Neural cell (in vitro differentiated cells): ENCODE data around the gene MIEF1. TPM values are rescaled to one million over a fixed set of nuclear protein-coding genes. Genes with fewer than 3 reads are reported as not detected.

Source experiments
- H2AFZ ChIP-seq: fragments of 200-600, 300-800 bp; sonication (generic), shearing (Covaris generic); 2 replicates; pipeline ENCODE4 v1.6.0; 2014; ENCODE audit warnings: low read depth, mild to moderate bottlenecking, antibody characterized with exemption, low read length, moderate library complexity
- H3F3A ChIP-seq: fragments of 200-600 bp; shearing (Covaris generic); 2 replicates; pipeline ENCODE4 v1.6.1; 2016; ENCODE audit warnings: mild to moderate bottlenecking, moderate library complexity, mixed read lengths, antibody characterized with exemption, low read length; ENCODE audit not compliant: insufficient read depth, poor library complexity, severe bottlenecking
- H3K27ac ChIP-seq: fragments of 200-600, 300-800 bp; sonication (generic), shearing (Covaris generic); 2 replicates; pipeline ENCODE4 v1.5.1; 2014; ENCODE audit warnings: mild to moderate bottlenecking, low read length, moderate library complexity
- H3K27me3 ChIP-seq: fragments of 300-800, 200-600 bp; sonication (generic), shearing (Covaris generic); 2 replicates; pipeline ENCODE4 v1.6.0; 2014; ENCODE audit warnings: mild to moderate bottlenecking, low read depth, low read length, moderate library complexity; ENCODE audit not compliant: insufficient read depth
- H3K36me3 ChIP-seq: fragments of 300-800, 200-600 bp; sonication (generic), shearing (Covaris generic); 2 replicates; pipeline ENCODE4 v1.5.1; 2014; ENCODE audit warnings: mild to moderate bottlenecking, antibody characterized with exemption, low read length, moderate library complexity; ENCODE audit not compliant: insufficient read depth
- H3K4me2 ChIP-seq: fragments of 300-800, 200-600 bp; sonication (generic), shearing (Covaris generic); 2 replicates; pipeline ENCODE4 v1.6.0; 2014; ENCODE audit warnings: mild to moderate bottlenecking, low read length
- H3K4me3 ChIP-seq: fragments of 300-800, 200-600 bp; sonication (generic), shearing (Covaris generic); 2 replicates; pipeline ENCODE4 v1.5.1; 2014; ENCODE audit warnings: mild to moderate bottlenecking, low read length, moderate library complexity
- H3K79me2 ChIP-seq: fragments of 200-600 bp; shearing (Covaris generic); replicated peaks from 2 replicates; pipeline ENCODE4 v1.6.0; 2014; ENCODE audit warnings: mild to moderate bottlenecking, low read length, moderate library complexity; ENCODE audit not compliant: insufficient read depth
- H3K9ac ChIP-seq: fragments of 300-800, 200-600 bp; sonication (generic), shearing (Covaris generic); 2 replicates; pipeline ENCODE4 v1.6.1; 2016; ENCODE audit warnings: mild to moderate bottlenecking, low read length, mixed read lengths
- H3K9me2 ChIP-seq: fragments of 200-600 bp; shearing (Covaris generic); 2 replicates; pipeline ENCODE4 v1.6.1; 2016; ENCODE audit warnings: mild to moderate bottlenecking, low read length, mixed read lengths; ENCODE audit not compliant: insufficient read depth
- H3K9me3 ChIP-seq: fragments of 200-600, 300-800 bp; sonication (generic), shearing (Covaris generic); 2 replicates; pipeline ENCODE4 v1.6.1; 2016; ENCODE audit warnings: mild to moderate bottlenecking, mixed run types, low read length, moderate library complexity, mixed read lengths
- H4K20me1 ChIP-seq: fragments of 200-600 bp; shearing (Covaris generic); 2 replicates; pipeline ENCODE4 v1.6.1; 2016; ENCODE audit warnings: mild to moderate bottlenecking, mixed run types; ENCODE audit not compliant: insufficient read depth
- EP300 ChIP-seq: fragments of 450-650 bp; conservative IDR thresholded peaks from 2 replicates; pipeline ENCODE4 v1.6.1; 2014; ENCODE audit warnings: antibody characterized with exemption, mild to moderate bottlenecking, moderate library complexity; ENCODE audit not compliant: poor library complexity, severe bottlenecking
- EZH2 ChIP-seq: fragments of 200-600, 300-800 bp; shearing (Covaris generic), sonication (generic); IDR thresholded peaks from 2 replicates; pipeline ENCODE4 v1.6.1; 2014; ENCODE audit warnings: antibody characterized with exemption, low read length, borderline replicate concordance, mild to moderate bottlenecking; ENCODE audit not compliant: insufficient read depth, poor library complexity, severe bottlenecking
- MXI1 ChIP-seq: fragments of 450-650 bp; conservative IDR thresholded peaks from 2 replicates; pipeline ENCODE4 v1.6.1; 2014; ENCODE audit warnings: antibody characterized with exemption, mild to moderate bottlenecking; ENCODE audit not compliant: poor library complexity, severe bottlenecking
- POLR2AphosphoS5 ChIP-seq: IDR thresholded peaks from 2 replicates; pipeline ENCODE4 v1.6.1; 2012
- RAD21 ChIP-seq: fragments of 450-650 bp; conservative IDR thresholded peaks from 2 replicates; pipeline ENCODE4 v1.6.1; 2014; ENCODE audit warnings: antibody characterized with exemption, mild to moderate bottlenecking, moderate library complexity
- SMC3 ChIP-seq: fragments of 450-650 bp; conservative IDR thresholded peaks from 2 replicates; pipeline ENCODE4 v1.6.1; 2014; ENCODE audit warnings: antibody characterized with exemption, mild to moderate bottlenecking, moderate library complexity; ENCODE audit not compliant: poor library complexity
- TAF1 ChIP-seq: IDR thresholded peaks from 2 replicates; pipeline ENCODE4 v1.6.1; 2012; ENCODE audit warnings: low read depth
- polyA plus RNA-seq: library from polyadenylated mRNA; depleted of rRNA; stranded (reverse); fragments of >200 nt; gene quantifications from 2 replicates; pipeline ENCODE4 v1.2.3, GENCODE V29; 2014
- TF ChIP-seq, protein P1 (sequence below): fragments of 450-650 bp; IDR thresholded peaks from 2 replicates; pipeline ENCODE4 v1.5.1; 2014; ENCODE audit warnings: antibody characterized with exemption, mild to moderate bottlenecking, moderate library complexity; ENCODE audit not compliant: poor library complexity, severe bottlenecking
- TF ChIP-seq, protein P2 (sequence below): IDR thresholded peaks from 2 replicates; pipeline ENCODE4 v1.6.1; 2012; ENCODE audit warnings: borderline replicate concordance

MIEF1 gene
- polyA plus RNA-seq, 1 donor from 2014 or later: 19.8 TPM

DNA sequence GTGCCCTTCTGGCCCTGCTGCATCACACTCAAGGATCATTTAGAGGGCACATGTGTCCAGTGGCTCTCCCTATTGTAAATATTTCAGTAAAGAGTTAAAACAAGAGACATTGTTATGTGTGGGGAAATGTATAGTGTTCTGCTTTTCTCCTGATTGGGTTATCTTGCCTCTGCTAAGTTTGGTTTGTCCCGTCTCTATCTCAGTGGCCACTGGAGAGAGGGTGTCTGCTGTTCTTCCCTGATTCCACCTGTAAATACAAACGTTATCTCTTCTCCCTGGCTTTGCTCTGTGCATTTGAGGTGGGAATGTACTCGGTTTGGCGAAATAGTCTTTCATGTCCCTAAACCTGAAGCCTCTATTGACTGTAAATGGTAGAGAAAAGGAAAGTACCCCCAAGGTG, 6.3 kb downstream of the MIEF1 start:
- H3K79me2 ChIP-seq: peaks cover 12% of the 10 kb centered on the region

DNA sequence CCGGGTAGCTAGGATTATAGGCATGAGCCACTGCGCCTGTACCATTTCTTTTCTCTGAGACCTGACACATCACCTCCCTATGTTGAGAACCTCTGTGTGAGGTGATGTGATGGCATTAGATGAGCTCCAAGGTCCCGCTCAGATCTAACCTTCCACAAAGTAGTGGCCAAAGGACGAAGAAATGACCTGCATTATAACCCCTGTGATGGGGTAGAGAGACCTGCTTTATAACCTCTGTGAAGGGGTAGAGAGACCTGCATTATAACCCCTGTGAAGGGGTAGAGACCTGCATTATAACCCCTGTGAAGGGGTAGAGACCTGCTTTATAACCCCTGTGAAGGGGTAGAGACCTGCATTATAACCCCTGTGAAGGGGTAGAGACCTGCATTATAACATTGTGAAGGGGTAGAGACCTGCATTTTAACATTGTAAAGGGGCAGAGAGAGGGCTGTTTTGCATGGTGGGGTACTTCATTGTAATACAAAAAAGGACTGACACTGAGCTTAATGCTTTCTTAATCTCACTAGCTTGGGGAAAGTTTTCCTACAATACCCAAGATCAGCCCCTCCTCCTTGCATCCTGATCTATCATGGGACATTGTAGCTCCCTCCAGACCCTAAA, 8.5 kb downstream of the MIEF1 start:
- H3K9ac ChIP-seq: no peak overlapping the region
- no peaks in the 10 kb centered on the region for H3K27me3 ChIP-seq
- H2AFZ ChIP-seq: no peak overlapping the region
- no peaks in the 10 kb centered on the region for H4K20me1 ChIP-seq
- H3K4me3 ChIP-seq: no peak overlapping the region
- H3K9me2 ChIP-seq: no peaks in the 10 kb centered on the region
- peaks cover 2% of the 10 kb centered on the region for H3K79me2 ChIP-seq
- peaks cover 20% of the 10 kb centered on the region for H3K36me3 ChIP-seq
- H3F3A ChIP-seq: no peaks in the 10 kb centered on the region
- H3K4me2 ChIP-seq: no peak overlapping the region
- TF ChIP-seq MXI1 (no peak), EP300 (no peak), SMC3 (no peak), TAF1 (no peak), RAD21 (no peak), POLR2AphosphoS5 (no peak), EZH2 (no peak)
- TF ChIP-seq, protein P1, sequence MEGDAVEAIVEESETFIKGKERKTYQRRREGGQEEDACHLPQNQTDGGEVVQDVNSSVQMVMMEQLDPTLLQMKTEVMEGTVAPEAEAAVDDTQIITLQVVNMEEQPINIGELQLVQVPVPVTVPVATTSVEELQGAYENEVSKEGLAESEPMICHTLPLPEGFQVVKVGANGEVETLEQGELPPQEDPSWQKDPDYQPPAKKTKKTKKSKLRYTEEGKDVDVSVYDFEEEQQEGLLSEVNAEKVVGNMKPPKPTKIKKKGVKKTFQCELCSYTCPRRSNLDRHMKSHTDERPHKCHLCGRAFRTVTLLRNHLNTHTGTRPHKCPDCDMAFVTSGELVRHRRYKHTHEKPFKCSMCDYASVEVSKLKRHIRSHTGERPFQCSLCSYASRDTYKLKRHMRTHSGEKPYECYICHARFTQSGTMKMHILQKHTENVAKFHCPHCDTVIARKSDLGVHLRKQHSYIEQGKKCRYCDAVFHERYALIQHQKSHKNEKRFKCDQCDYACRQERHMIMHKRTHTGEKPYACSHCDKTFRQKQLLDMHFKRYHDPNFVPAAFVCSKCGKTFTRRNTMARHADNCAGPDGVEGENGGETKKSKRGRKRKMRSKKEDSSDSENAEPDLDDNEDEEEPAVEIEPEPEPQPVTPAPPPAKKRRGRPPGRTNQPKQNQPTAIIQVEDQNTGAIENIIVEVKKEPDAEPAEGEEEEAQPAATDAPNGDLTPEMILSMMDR: no peak
- TF ChIP-seq, protein P2, sequence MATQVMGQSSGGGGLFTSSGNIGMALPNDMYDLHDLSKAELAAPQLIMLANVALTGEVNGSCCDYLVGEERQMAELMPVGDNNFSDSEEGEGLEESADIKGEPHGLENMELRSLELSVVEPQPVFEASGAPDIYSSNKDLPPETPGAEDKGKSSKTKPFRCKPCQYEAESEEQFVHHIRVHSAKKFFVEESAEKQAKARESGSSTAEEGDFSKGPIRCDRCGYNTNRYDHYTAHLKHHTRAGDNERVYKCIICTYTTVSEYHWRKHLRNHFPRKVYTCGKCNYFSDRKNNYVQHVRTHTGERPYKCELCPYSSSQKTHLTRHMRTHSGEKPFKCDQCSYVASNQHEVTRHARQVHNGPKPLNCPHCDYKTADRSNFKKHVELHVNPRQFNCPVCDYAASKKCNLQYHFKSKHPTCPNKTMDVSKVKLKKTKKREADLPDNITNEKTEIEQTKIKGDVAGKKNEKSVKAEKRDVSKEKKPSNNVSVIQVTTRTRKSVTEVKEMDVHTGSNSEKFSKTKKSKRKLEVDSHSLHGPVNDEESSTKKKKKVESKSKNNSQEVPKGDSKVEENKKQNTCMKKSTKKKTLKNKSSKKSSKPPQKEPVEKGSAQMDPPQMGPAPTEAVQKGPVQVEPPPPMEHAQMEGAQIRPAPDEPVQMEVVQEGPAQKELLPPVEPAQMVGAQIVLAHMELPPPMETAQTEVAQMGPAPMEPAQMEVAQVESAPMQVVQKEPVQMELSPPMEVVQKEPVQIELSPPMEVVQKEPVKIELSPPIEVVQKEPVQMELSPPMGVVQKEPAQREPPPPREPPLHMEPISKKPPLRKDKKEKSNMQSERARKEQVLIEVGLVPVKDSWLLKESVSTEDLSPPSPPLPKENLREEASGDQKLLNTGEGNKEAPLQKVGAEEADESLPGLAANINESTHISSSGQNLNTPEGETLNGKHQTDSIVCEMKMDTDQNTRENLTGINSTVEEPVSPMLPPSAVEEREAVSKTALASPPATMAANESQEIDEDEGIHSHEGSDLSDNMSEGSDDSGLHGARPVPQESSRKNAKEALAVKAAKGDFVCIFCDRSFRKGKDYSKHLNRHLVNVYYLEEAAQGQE: no peak
- H3K9me3 ChIP-seq: no peaks in the 10 kb centered on the region
- H3K27ac ChIP-seq: no peak overlapping the region

More for the DNA sequence above, 6.3 kb downstream of the MIEF1 start:
- H3F3A ChIP-seq: no peaks in the 10 kb centered on the region
- H2AFZ ChIP-seq: no peak overlapping the region
- H3K4me3 ChIP-seq: no peak overlapping the region
- TF ChIP-seq EP300: no peak
- TF ChIP-seq, protein P1: no peak
- TF ChIP-seq, protein P2: no peak
- no peak for TF ChIP-seq TAF1
- no peak for TF ChIP-seq RAD21
- no peak for TF ChIP-seq POLR2AphosphoS5
- no peak for TF ChIP-seq SMC3
- TF ChIP-seq EZH2: no peak
- no peak for TF ChIP-seq MXI1
- H3K36me3 ChIP-seq: peaks cover 16% of the 10 kb centered on the region
- H3K9ac ChIP-seq: no peak overlapping the region
- H3K9me2 ChIP-seq: no peaks in the 10 kb centered on the region
- H3K4me2 ChIP-seq: no peak overlapping the region
- no peak overlapping the region for H3K27ac ChIP-seq
- H3K9me3 ChIP-seq: no peaks in the 10 kb centered on the region
- no peaks in the 10 kb centered on the region for H4K20me1 ChIP-seq
- no peaks in the 10 kb centered on the region for H3K27me3 ChIP-seq
